Lower lobe of right lung (tissue), 2 donors: ENCODE data around the gene RXRB. TPM values are rescaled to one million over a fixed set of nuclear protein-coding genes. Genes with fewer than 3 reads are reported as not detected.

Experiments
- ATAC-seq, 2 donors: fragments of 200-7000 bp; cut with Tn5 transposase; one replicate each; pipeline ENCODE4 v1.9.1; 2020 to 2022; ENCODE audit warnings: mild to moderate bottlenecking in 2 of 2, moderate library complexity in 2 of 2
- DNase-seq: peaks from one replicate; pipeline ENCODE4 v3.0.0-alpha.2; 2020
- H3K27ac ChIP-seq: fragments of 200-600 bp; one replicate; pipeline ENCODE4 v1.8.0; 2022
- H3K27me3 ChIP-seq: fragments of 200-600 bp; one replicate; pipeline ENCODE4 v1.8.0; 2022; ENCODE audit warnings: low read depth
- H3K36me3 ChIP-seq: fragments of 200-600 bp; one replicate; pipeline ENCODE4 v1.8.0; 2022; ENCODE audit warnings: mild to moderate bottlenecking
- H3K4me1 ChIP-seq: fragments of 200-600 bp; one replicate; pipeline ENCODE4 v1.8.0; 2022
- H3K4me3 ChIP-seq: fragments of 200-600 bp; one replicate; pipeline ENCODE4 v1.8.0; 2022; ENCODE audit warnings: mild to moderate bottlenecking
- H3K9me3 ChIP-seq: fragments of 200-600 bp; one replicate; pipeline ENCODE4 v1.8.0; 2022
- CTCF ChIP-seq: fragments of 200-600 bp; IDR thresholded peaks from one replicate; pipeline ENCODE4 v1.8.0; 2022; ENCODE audit warnings: antibody characterized with exemption, mild to moderate bottlenecking
- intact Hi-C: fragments of 100-400 bp; cut with DNase I; formaldehyde crosslinking; loops from one replicate; pipeline ENCODE4 v1.11.0; 2022
- total RNA-seq: library from RNA; stranded (reverse); fragmentation: NEBNext Ultra II Directional; extraction: Animal tissue kit (Norgen Biotek cat#: 25700); gene quantifications from one replicate; pipeline ENCODE4 v1.2.1, GENCODE V29; 2021
- donor health status: DM: no; HTN: yes; CAD: no; lungs with severe emphysema.

Gene RXRB
- total RNA-seq, 1 donor from 2014 or later, result 47.4 TPM

GRCh38 chr6:33171016-33171879 is 29.2 kb downstream of the RXRB start:
- Histone ChIP-seq H3K9me3 (no peaks in the 10 kb centered on the region), H3K4me3 (no peak overlapping the region), H3K36me3 (no peaks in the 10 kb centered on the region), H3K27ac (no peak overlapping the region), H3K27me3 (no peaks in the 10 kb centered on the region), H3K4me1 (no peaks in the 10 kb centered on the region)
- ATAC-seq (no peak), DNase-seq (no peak)
- intact Hi-C loops, result no loop called here
- TF ChIP-seq CTCF, result no peak

DNA sequence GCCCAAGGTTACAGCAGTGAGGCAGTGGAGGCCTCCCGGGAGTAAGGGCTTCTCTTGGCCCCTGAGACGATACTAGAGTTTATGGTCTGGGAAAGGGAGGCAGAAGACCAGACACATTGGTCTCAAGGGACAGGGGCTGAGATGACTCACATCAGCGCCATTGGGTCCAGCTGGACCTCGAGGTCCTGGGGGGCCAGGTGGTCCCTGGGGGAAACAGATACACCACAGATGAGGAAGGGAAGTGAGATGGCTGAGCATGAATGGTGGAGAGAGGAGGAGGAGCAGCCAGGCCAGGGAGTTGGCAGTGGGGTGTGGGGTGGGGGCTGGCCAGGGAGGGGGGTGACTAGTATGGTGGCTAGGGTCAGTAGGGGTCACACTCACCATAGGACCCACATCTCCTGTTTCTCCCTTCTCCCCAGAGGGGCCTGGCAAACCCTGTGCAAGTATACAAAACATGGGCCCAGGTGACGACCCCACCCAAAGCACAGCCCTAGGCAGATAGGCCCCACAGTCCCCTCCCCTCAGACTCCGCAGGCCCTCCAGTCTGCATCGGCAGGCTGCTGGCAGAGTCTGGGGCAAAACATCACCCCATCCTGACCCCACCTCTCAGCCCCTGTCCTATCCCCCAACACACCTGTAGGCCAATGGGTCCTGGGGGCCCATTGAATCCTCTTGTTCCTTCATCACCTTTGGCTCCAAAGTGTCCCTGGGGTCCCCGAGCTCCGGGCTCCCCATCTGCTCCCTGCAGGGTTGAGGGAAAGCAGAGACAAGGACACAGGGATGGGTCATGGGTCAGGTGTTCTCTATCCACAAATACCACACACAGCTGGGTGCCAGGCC is 30.1 kb downstream of the RXRB start:
- no peak for TF ChIP-seq CTCF
- ATAC-seq (no peak), DNase-seq (no peak)
- intact Hi-C loops, result no loop called here
- H3K27me3 ChIP-seq, result no peaks in the 10 kb centered on the region
- H3K27ac ChIP-seq, result no peak overlapping the region
- H3K9me3 ChIP-seq, result no peaks in the 10 kb centered on the region
- H3K4me3 ChIP-seq, result no peak overlapping the region
- H3K4me1 ChIP-seq, result no peaks in the 10 kb centered on the region
- H3K36me3 ChIP-seq, result no peaks in the 10 kb centered on the region

DNA sequence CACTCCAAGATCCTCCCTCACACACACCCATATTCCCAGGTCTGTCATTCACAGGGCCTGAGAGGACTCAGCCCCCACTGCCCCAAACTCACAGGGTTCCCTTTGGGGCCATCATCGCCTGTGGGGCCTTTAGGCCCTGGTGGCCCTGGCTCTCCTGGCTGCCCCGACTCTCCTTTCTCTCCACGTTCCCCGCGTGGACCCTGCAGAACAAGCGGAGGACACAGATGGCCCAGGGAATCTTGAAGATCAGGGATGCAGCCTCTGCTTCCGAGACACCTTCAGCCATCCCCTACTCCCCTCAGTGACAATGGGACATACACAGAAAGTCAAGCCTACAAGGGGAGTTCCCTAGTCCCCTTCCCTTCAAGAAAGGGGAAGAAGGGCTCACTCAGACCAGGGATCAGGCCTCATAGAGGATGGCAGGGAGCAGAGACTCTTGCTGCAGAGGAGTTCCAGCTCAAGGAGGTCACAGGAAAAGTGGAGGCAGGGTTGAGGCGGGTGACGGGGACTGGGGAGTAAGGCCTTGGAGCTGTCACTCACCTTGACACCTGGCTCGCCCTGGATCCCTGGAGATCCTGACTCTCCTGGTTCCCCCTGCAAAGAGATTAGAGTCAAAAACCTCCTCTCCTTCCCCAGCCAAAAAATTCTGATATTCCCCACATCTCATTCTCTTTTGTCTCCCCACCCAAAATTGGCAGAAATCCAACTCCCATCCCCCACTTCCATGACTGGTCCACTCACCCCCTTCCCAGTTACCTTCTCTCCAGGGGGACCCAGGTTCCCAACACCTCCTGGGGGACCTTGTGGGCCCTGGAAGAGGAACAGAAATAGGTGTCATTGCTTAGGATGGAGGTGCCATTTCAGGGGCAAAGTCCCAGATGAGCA is 30.9 kb downstream of the RXRB start:
- H3K9me3 ChIP-seq, result no peaks in the 10 kb centered on the region
- H3K4me3 ChIP-seq, result no peak overlapping the region
- no peaks in the 10 kb centered on the region for H3K36me3 ChIP-seq
- no peak overlapping the region for H3K27ac ChIP-seq
- H3K27me3 ChIP-seq, result no peaks in the 10 kb centered on the region
- DNase-seq (no peak), ATAC-seq (no peak)
- no peak for TF ChIP-seq CTCF
- no peaks in the 10 kb centered on the region for H3K4me1 ChIP-seq
- intact Hi-C loops, result no loop called here

DNA sequence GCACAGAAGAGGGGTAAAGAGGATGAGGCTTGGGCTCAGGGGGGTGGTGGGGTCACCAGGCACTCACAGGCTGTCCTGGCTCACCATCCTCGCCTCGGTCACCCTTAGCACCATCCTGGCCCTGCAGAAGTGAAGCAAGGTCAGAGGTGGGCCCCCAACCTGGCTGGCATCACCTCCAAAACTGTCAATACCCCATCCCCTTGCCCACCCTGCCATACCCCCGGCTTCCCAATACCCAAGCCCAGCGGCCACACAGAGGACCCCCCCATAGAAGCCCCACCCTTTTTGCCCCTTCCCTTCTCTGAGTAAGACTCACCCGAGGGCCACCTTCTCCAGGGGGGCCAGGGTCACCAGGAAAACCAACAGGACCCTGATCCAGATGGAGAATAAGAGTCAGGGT is 31.8 kb downstream of the RXRB start:
- H3K4me3 ChIP-seq, result no peak overlapping the region
- H3K27ac ChIP-seq, result no peak overlapping the region
- DNase-seq, result no peak
- no peaks in the 10 kb centered on the region for H3K4me1 ChIP-seq
- TF ChIP-seq CTCF, result no peak
- H3K9me3 ChIP-seq, result no peaks in the 10 kb centered on the region
- intact Hi-C loops, result no loop called here
- ATAC-seq, result no peak
- H3K27me3 ChIP-seq, result no peaks in the 10 kb centered on the region
- no peaks in the 10 kb centered on the region for H3K36me3 ChIP-seq

DNA sequence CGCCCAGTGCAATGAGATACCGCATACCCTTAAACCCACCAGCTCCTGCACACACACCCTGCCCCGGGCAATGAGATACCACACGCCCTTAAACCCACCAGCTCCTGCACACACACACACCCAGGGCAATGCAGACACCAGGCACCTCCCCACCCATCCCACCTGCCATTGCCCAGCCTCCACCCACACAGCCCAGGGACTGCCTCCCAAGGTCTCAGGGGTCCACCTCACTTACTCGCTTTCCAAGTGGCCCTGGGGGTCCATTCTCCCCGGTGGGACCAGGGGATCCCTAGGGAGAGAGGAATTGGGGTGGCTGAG is 32.2 kb downstream of the RXRB start:
- intact Hi-C loops, result no loop called here
- no peak for DNase-seq
- Histone ChIP-seq H3K4me3 (no peak overlapping the region), H3K27ac (no peak overlapping the region), H3K36me3 (no peaks in the 10 kb centered on the region), H3K9me3 (no peaks in the 10 kb centered on the region), H3K4me1 (no peaks in the 10 kb centered on the region), H3K27me3 (no peaks in the 10 kb centered on the region)
- TF ChIP-seq CTCF, result no peak
- ATAC-seq, result no peak
